Duodenal mucosa (tissue), 2 donors: ENCODE results near the gene ANP32B.

Source experiments
- H3K27ac ChIP-seq: one replicate; pipeline ENCODE4 v1.7.0; 2013; ENCODE audit warnings: low read depth, low read length
- H3K27me3 ChIP-seq, 2 donors: one replicate each; pipeline ENCODE4 v1.7.0; 2013; ENCODE audit warnings: low read length in 2 of 2, control low read depth in 1 of 2; ENCODE audit not compliant: insufficient read depth in 2 of 2, control insufficient read depth in 1 of 2
- H3K36me3 ChIP-seq, 2 donors: one replicate each; pipeline ENCODE4 v1.7.0; 2013; ENCODE audit warnings: low read length in 2 of 2, control low read depth in 1 of 2; ENCODE audit not compliant: insufficient read depth in 2 of 2, control insufficient read depth in 1 of 2
- H3K4me1 ChIP-seq, 2 donors: one replicate each; pipeline ENCODE4 v1.7.0; 2013; ENCODE audit warnings: low read length in 2 of 2, control low read depth in 1 of 2; ENCODE audit not compliant: insufficient read depth in 2 of 2, control insufficient read depth in 1 of 2
- H3K4me3 ChIP-seq, 2 donors: one replicate each; pipeline ENCODE4 v1.7.0; 2013; ENCODE audit warnings: low read length in 2 of 2, low read depth in 1 of 2
- H3K9ac ChIP-seq, 2 donors: one replicate each; pipeline ENCODE4 v1.7.0; 2013; ENCODE audit warnings: low read length in 2 of 2, low read depth in 1 of 2
- H3K9me3 ChIP-seq, 2 donors: one replicate each; pipeline ENCODE4 v1.7.0; 2013; ENCODE audit warnings: low read length in 2 of 2, control low read depth in 1 of 2; ENCODE audit not compliant: control insufficient read depth in 1 of 2

ANP32B gene

GRCh38 chr9:97982683-97983588 is at the start of gene ANP32B:
Gene ANP32B, plus strand, starts transcription at chr9:97983341. Its CDS starts 215 bp downstream, at chr9:97983556.
- peaks cover 18 to 26% of the 10 kb centered on the region in 2 donors for H3K4me1 ChIP-seq
- H3K9ac ChIP-seq: peak within 1 kb of the TSS; percentile 85 to 87
- no peaks in the 10 kb centered on the region for H3K36me3 ChIP-seq
- peak within 1 kb of the TSS; percentile 79 to 82 for H3K4me3 ChIP-seq
- no peaks in the 10 kb centered on the region for H3K9me3 ChIP-seq
- H3K27ac ChIP-seq: peak within 1 kb of the TSS; percentile 98
- H3K27me3 ChIP-seq: no peaks in the 10 kb centered on the region

- Histone ChIP-seq H3K27ac (no peak overlapping the region), H3K4me3 (no peak overlapping the region), H3K9me3 (no peaks in the 10 kb centered on the region), H3K36me3 (no peaks in the 10 kb centered on the region), H3K27me3 (peaks cover 6 to 17% of the 10 kb centered on the region in 2 donors), H3K4me1 (no peaks in the 10 kb centered on the region), H3K9ac (no peak overlapping the region)
Measured at GRCh38 chr9:97934321-97935115, 48.6 kb upstream of the ANP32B start.

GRCh38 chr9:97935276-97935675 is 47.9 kb upstream of the ANP32B start:
- Histone ChIP-seq H3K9me3 (no peaks in the 10 kb centered on the region), H3K4me3 (no peak overlapping the region), H3K36me3 (no peaks in the 10 kb centered on the region), H3K9ac (no peak overlapping the region), H3K27ac (no peak overlapping the region), H3K4me1 (no peaks in the 10 kb centered on the region), H3K27me3 (peaks cover 4 to 17% of the 10 kb centered on the region in 2 donors)

GRCh38 chr9:97936998-97937397 is 46.1 kb upstream of the ANP32B start:
- H3K27ac ChIP-seq: no peak overlapping the region
- H3K9me3 ChIP-seq: no peaks in the 10 kb centered on the region
- H3K27me3 ChIP-seq: peaks cover 4 to 17% of the 10 kb centered on the region in 2 donors
- H3K36me3 ChIP-seq: no peaks in the 10 kb centered on the region
- H3K4me1 ChIP-seq: no peaks in the 10 kb centered on the region
- no peak overlapping the region for H3K9ac ChIP-seq
- no peak overlapping the region for H3K4me3 ChIP-seq

- Histone ChIP-seq H3K9ac (no peak within 1 kb of the TSS), H3K36me3 (no peaks in the 10 kb centered on the region), H3K4me3 (no peak within 1 kb of the TSS), H3K27ac (no peak within 1 kb of the TSS), H3K27me3 (peaks cover 4 to 17% of the 10 kb centered on the region in 2 donors), H3K9me3 (no peaks in the 10 kb centered on the region), H3K4me1 (no peaks in the 10 kb centered on the region)
Measured at GRCh38 chr9:97938081-97938644, 45.0 kb upstream of the ANP32B start, which contains the start of gene HEMGN. Gene HEMGN, minus strand, starts transcription at chr9:97938172. Its CDS starts 36 bp downstream, at chr9:97938136.

- Histone ChIP-seq H3K27ac (no peak overlapping the region), H3K9me3 (no peaks in the 10 kb centered on the region), H3K36me3 (no peaks in the 10 kb centered on the region), H3K27me3 (peaks cover 0 to 14% of the 10 kb centered on the region in 2 donors), H3K4me3 (no peak overlapping the region), H3K4me1 (no peaks in the 10 kb centered on the region), H3K9ac (no peak overlapping the region)
Measured at GRCh38 chr9:97940233-97940632, 42.9 kb upstream of the ANP32B start.

- H3K27me3 ChIP-seq: peaks cover 0 to 9% of the 10 kb centered on the region in 2 donors
- no peak overlapping the region for H3K9ac ChIP-seq
- H3K36me3 ChIP-seq: no peaks in the 10 kb centered on the region
- no peaks in the 10 kb centered on the region for H3K4me1 ChIP-seq
- no peaks in the 10 kb centered on the region for H3K9me3 ChIP-seq
- H3K4me3 ChIP-seq: no peak overlapping the region
- H3K27ac ChIP-seq: no peak overlapping the region
Measured at GRCh38 chr9:97940741-97941140, 42.4 kb upstream of the ANP32B start.

- Histone ChIP-seq H3K9me3 (no peaks in the 10 kb centered on the region), H3K36me3 (no peaks in the 10 kb centered on the region), H3K27ac (no peak overlapping the region), H3K4me3 (no peak overlapping the region), H3K27me3 (peaks cover 0 to 3% of the 10 kb centered on the region in 2 donors), H3K9ac (no peak overlapping the region), H3K4me1 (no peaks in the 10 kb centered on the region)
Measured at GRCh38 chr9:97941323-97941722, 41.8 kb upstream of the ANP32B start.

GRCh38 chr9:97943308-97943855 is 39.8 kb upstream of the ANP32B start:
- Histone ChIP-seq H3K4me3 (no peak overlapping the region), H3K9ac (no peak overlapping the region), H3K4me1 (no peaks in the 10 kb centered on the region), H3K27me3 (no peaks in the 10 kb centered on the region), H3K9me3 (no peaks in the 10 kb centered on the region), H3K27ac (no peak overlapping the region), H3K36me3 (no peaks in the 10 kb centered on the region)
